ENCODE measurements around the gene CRY1. TPM values are rescaled to one million over a fixed set of nuclear protein-coding genes. Genes with fewer than 3 reads are reported as not detected.

The CRY1 gene
- total and polyA plus RNA-seq, 9 of the 15 experiments (the other 6 are each of a cell fraction or from before 2014, with no cell fraction given), result 8.7 to 33.3 (median 25.2) TPM

DNA sequence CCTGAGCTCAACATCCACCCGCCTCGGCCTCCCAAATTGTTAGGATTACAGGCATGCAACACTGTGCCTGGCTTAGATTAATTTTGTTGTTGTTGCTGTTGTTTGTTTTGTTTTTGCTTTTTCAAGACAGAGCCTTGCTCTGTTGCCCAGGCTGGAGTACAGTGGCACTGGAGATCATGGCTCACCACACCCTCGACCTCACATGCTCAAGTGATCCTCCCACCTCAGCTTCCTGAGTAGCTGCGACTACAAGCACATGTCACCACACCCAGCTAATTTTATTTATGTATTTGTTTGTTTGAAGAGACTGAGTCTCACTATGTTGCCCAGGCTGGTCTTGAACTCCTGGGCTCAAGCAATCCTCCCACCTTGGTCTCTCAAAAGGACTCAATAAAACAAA lies 26.7 kb downstream of the CRY1 start (continued):
- TF ChIP-seq, protein P1, sequence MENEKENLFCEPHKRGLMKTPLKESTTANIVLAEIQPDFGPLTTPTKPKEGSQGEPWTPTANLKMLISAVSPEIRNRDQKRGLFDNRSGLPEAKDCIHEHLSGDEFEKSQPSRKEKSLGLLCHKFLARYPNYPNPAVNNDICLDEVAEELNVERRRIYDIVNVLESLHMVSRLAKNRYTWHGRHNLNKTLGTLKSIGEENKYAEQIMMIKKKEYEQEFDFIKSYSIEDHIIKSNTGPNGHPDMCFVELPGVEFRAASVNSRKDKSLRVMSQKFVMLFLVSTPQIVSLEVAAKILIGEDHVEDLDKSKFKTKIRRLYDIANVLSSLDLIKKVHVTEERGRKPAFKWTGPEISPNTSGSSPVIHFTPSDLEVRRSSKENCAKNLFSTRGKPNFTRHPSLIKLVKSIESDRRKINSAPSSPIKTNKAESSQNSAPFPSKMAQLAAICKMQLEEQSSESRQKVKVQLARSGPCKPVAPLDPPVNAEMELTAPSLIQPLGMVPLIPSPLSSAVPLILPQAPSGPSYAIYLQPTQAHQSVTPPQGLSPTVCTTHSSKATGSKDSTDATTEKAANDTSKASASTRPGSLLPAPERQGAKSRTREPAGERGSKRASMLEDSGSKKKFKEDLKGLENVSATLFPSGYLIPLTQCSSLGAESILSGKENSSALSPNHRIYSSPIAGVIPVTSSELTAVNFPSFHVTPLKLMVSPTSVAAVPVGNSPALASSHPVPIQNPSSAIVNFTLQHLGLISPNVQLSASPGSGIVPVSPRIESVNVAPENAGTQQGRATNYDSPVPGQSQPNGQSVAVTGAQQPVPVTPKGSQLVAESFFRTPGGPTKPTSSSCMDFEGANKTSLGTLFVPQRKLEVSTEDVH (IDR thresholded peaks at IDR 0.05; ENCODE audit: low read depth, partially characterized antibody), result no peak
- TF ChIP-seq, protein P2, sequence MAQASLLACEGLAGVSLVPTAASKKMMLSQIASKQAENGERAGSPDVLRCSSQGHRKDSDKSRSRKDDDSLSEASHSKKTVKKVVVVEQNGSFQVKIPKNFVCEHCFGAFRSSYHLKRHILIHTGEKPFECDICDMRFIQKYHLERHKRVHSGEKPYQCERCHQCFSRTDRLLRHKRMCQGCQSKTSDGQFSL (CRISPR knock-in tag; IDR thresholded peaks at IDR 0.05), result no peak
- TF ChIP-seq, protein P2 (tag; IDR thresholded peaks at IDR 0.05), result no peak
- TF ChIP-seq PHF21A (IDR thresholded peaks at IDR 0.05; ENCODE audit: borderline replicate concordance, low read depth) (no peak), SPI1 (IDR thresholded peaks at IDR 0.05; ENCODE audit: borderline replicate concordance, low read depth, low read length) (no peak), MEIS2 (IDR thresholded peaks at IDR 0.05; ENCODE audit: partially characterized antibody) (no peak), ELF1 (tag; IDR thresholded peaks at IDR 0.05) (no peak), ZNF174 (CRISPR knock-in tag; IDR thresholded peaks at IDR 0.05) (no peak), PHB2 (IDR thresholded peaks at IDR 0.05; ENCODE audit: low read depth) (no peak), PCBP1 (IDR thresholded peaks at IDR 0.05; ENCODE audit: low read depth, low read length, poor library complexity, severe bottlenecking) (no peak)
- TF ChIP-seq, protein P3, sequence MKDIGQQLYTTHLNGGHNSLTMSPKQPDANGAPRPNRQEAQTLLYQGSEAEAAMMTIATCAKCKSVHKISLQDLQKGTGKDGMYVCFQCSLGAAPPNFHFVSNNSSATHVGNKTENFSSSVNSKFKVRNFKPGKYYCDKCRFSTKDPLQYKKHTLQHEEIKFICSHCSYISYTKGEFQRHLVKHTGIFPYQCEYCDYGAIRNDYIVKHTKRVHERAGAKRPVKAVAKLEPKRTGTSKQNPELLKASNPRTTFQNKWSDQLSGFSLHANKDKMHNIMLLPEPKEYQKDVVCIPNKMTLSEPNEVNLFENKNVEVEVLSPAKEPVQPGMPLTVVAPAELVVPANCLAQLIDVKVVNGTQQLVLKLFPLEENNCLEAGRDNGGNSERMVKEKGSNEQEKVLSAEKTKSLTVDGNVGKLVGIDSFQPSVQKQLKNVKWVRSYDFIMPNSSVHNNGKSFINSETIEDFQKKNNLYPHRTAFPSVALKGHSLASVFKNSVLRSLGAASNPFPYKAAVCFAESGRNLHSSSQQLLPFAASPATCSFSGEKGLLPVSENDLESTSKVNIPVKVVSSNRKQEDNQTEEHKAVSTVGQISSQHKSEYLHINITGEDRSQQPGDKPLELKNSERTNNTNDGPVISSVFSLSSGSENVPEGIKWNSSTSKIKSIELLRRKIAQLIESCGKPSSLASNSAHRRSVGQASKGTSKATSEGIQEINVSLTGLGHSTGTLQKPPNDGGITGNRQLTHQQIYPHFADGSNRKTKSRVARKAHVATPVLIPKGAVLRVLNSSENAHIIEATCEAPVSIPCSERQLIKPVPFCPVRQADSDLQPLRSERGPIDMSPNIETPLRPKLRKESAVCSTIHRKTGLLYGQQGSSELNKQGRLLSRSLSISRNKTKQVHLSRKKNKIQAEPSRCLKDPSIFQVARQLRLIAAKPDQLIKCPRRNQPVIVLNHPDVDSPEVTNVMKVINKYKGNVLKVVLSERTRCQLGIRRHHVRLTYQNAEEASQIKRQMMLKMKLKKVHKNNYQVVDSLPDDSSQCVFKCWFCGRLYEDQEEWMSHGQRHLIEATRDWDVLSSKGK (CRISPR knock-in tag; IDR thresholded peaks at IDR 0.05), result no peak

Measured in K562 (cell line).